Keratinocyte (primary cell): ENCODE data around the gene CCDC85B. TPM values are rescaled to one million over a fixed set of nuclear protein-coding genes. Genes with fewer than 3 reads are reported as not detected.

Experiments used
- DNase-seq: peaks from one replicate; pipeline ENCODE4 v3.0.0-alpha.2; 2011; ENCODE audit warnings: low read depth, missing footprints, low spot score
- FAIRE-seq: peaks from 2 replicates; lab custom pipeline; 2011; peaks lifted over from hg19 to GRCh38; lab: Jason Lieb, UNC
- H2AFZ ChIP-seq: 2 replicates; pipeline ENCODE4 v1.6.0; 2012; ENCODE audit warnings: low read length, control low read depth, inconsistent platforms; ENCODE audit not compliant: control insufficient read depth
- H3K27ac ChIP-seq: 2 replicates; pipeline ENCODE4 v1.5.1; 2011; ENCODE audit warnings: low read length; ENCODE audit not compliant: control insufficient read depth, insufficient read depth
- H3K27me3 ChIP-seq: 3 replicates; pipeline ENCODE4 v1.6.0; 2011; ENCODE audit warnings: low read length; ENCODE audit not compliant: control insufficient read depth, insufficient read depth; ENCODE audit errors: extremely low read depth
- H3K36me3 ChIP-seq, 2 experiments: 2 replicates in 1 of 2; 3 replicates in 1 of 2; pipeline ENCODE4 v1.5.1; 2011; ENCODE audit warnings: low read length in 2 of 2, mild to moderate bottlenecking in 1 of 2; ENCODE audit not compliant: control insufficient read depth in 2 of 2, insufficient read depth in 2 of 2; ENCODE audit errors: extremely low read depth in 1 of 2
- H3K4me1 ChIP-seq: 3 replicates; pipeline ENCODE4 v1.5.1; 2011; ENCODE audit warnings: low read length; ENCODE audit not compliant: control insufficient read depth, insufficient read depth; ENCODE audit errors: extremely low read depth
- H3K4me2 ChIP-seq: 3 replicates; pipeline ENCODE4 v1.6.0; 2011; ENCODE audit warnings: low read depth, low read length; ENCODE audit not compliant: control insufficient read depth, insufficient read depth; ENCODE audit errors: extremely low read depth
- H3K4me3 ChIP-seq, 3 experiments: fragments of 200-600 bp in 1 of 3; sonication (generic) in 1 of 3; 2 replicates in 2 of 3; 3 replicates in 1 of 3; pipeline ENCODE4 v1.5.1; 2011 to 2016; ENCODE audit warnings: low read length in 3 of 3, mild to moderate bottlenecking in 3 of 3, control low read depth in 2 of 3, inconsistent platforms in 1 of 3, low read depth in 1 of 3, mixed read lengths in 1 of 3, mixed run types in 1 of 3, moderate library complexity in 1 of 3; ENCODE audit not compliant: control insufficient read depth in 2 of 3, insufficient read depth in 2 of 3; ENCODE audit errors: extremely low read depth in 1 of 3
- H3K79me2 ChIP-seq: 2 replicates; pipeline ENCODE4 v1.6.0; 2012; ENCODE audit warnings: low read length; ENCODE audit not compliant: control insufficient read depth, insufficient read depth
- H3K9ac ChIP-seq: 3 replicates; pipeline ENCODE4 v1.6.0; 2011; ENCODE audit warnings: low read length; ENCODE audit not compliant: control insufficient read depth, insufficient read depth; ENCODE audit errors: extremely low read depth
- H3K9me1 ChIP-seq: 3 replicates; pipeline ENCODE4 v1.6.0; 2011; ENCODE audit warnings: low read length; ENCODE audit not compliant: control insufficient read depth, insufficient read depth; ENCODE audit errors: extremely low read depth
- H3K9me3 ChIP-seq: 2 replicates; pipeline ENCODE4 v1.5.1; 2012; ENCODE audit warnings: low read depth, low read length; ENCODE audit not compliant: control insufficient read depth
- H4K20me1 ChIP-seq: 3 replicates; pipeline ENCODE4 v1.6.0; 2011; ENCODE audit warnings: low read length; ENCODE audit not compliant: control insufficient read depth, insufficient read depth; ENCODE audit errors: extremely low read depth
- CTCF ChIP-seq, 3 experiments: IDR thresholded peaks in 1 of 3; conservative IDR thresholded peaks in 1 of 3; optimal IDR thresholded peaks in 1 of 3; 2 replicates in 2 of 3; 3 replicates in 1 of 3; pipeline versions ENCODE3 to v1.5.1; 2011; ENCODE audit warnings: low read length in 3 of 3, mild to moderate bottlenecking in 3 of 3, moderate library complexity in 2 of 3, control low read depth in 1 of 3, inconsistent platforms in 1 of 3; ENCODE audit not compliant: insufficient read depth in 2 of 3; ENCODE audit errors: extremely low read depth in 1 of 3
- EZH2 ChIP-seq: IDR thresholded peaks from one replicate; pipeline ENCODE4 v1.6.1; 2012; ENCODE audit warnings: inconsistent platforms, mild to moderate bottlenecking, low read length, moderate library complexity
- dilution Hi-C: fragments of 300-500 bp; cut with MboI; formaldehyde crosslinking; loops from one replicate; pipeline ENCODE4 v1.7.0; 2020; ENCODE audit warnings: low sequenced_read_pairs; ENCODE audit not compliant: extremely low pct_ligation_motif_present
- polyA plus RNA-seq, 5 experiments: library from polyadenylated mRNA; depleted of rRNA in 3 of 5; stranded (reverse) in 3 of 5; stranded (forward) in 1 of 5; unstranded in 1 of 5; fragments of >200 nt; gene quantifications; 1 replicate in 1 of 5; 2 replicates in 3 of 5; 3 replicates in 1 of 5; pipeline versions ENCODE4 v1.2.1 to v1.2.3, GENCODE V29; 2011 to 2012; ENCODE audit warnings: missing spikeins in 2 of 5, low read depth in 1 of 5, low replicate concordance in 1 of 5

The CCDC85B gene
- polyA plus RNA-seq, 1 donor (not counting 4 experiments of a cell fraction or from before 2014, with no cell fraction given), result 4.1 TPM

GRCh38 chr11:65873318-65874156 is 16.9 kb upstream of the CCDC85B start:
- Histone ChIP-seq H3K27ac (peak overlapping the region; percentile 36), H3K4me3 (peak overlapping the region; percentile 46 to 66 (median 66)), H3K9me3 (no peaks in the 10 kb centered on the region), H3K9ac (peak overlapping the region; percentile 72), H4K20me1 (no peaks in the 10 kb centered on the region), H3K27me3 (no peaks in the 10 kb centered on the region), H3K9me1 (no peaks in the 10 kb centered on the region), H3K36me3 (no peaks in the 10 kb centered on the region), H3K4me2 (peak overlapping the region; percentile 89), H2AFZ (peak overlapping the region; percentile 84), H3K4me1 (no peaks in the 10 kb centered on the region), H3K79me2 (no peaks in the 10 kb centered on the region)
- TF ChIP-seq EZH2 (no peak), CTCF (optimal IDR thresholded peaks at IDR 0.05 in 1 of 3, IDR thresholded peaks at IDR 0.05 in 1 of 3, conservative IDR thresholded peaks at IDR 0.05 in 1 of 3; ENCODE audit: extremely low read depth in 1 of 3, insufficient read depth in 2 of 3, low read length in 3 of 3) (no peak)
- dilution Hi-C loops, result no loop called here
- FAIRE-seq (no peak), DNase-seq (no peak)

GRCh38 chr11:65879617-65880016 is 10.9 kb upstream of the CCDC85B start, which contains the start of gene CTSW:
Gene CTSW (plus strand): TSS chr11:65879837. CDS start chr11:65879855, 18 bp downstream.
- DNase-seq (no peak), FAIRE-seq (no peak)
- Histone ChIP-seq H3K9ac (no peak within 1 kb of the TSS), H3K36me3 (peaks cover 14 to 25% of the 10 kb centered on the region in 2 experiments), H4K20me1 (no peaks in the 10 kb centered on the region), H3K4me1 (no peaks in the 10 kb centered on the region), H3K4me2 (no peak within 1 kb of the TSS), H3K27ac (no peak within 1 kb of the TSS), H3K79me2 (no peaks in the 10 kb centered on the region), H2AFZ (no peak within 1 kb of the TSS), H3K9me3 (no peaks in the 10 kb centered on the region), H3K9me1 (no peaks in the 10 kb centered on the region), H3K27me3 (no peaks in the 10 kb centered on the region), H3K4me3 (no peak within 1 kb of the TSS)
- dilution Hi-C loops, result no loop called here
- no peak for TF ChIP-seq CTCF (optimal IDR thresholded peaks at IDR 0.05 in 1 of 3, IDR thresholded peaks at IDR 0.05 in 1 of 3, conservative IDR thresholded peaks at IDR 0.05 in 1 of 3; ENCODE audit: extremely low read depth in 1 of 3, insufficient read depth in 2 of 3, low read length in 3 of 3)
- no peak for TF ChIP-seq EZH2
